Stomach (tissue), 9 donors: ENCODE measurements around the gene RNF6. TPM values are rescaled to one million over a fixed set of nuclear protein-coding genes. Genes with fewer than 3 reads are reported as not detected.
"Not testable (repeated sequence)": the region's sequence is repeated elsewhere in the genome, so short reads cannot be mapped to it uniquely, and the experiment has no call there.

Experiments used
- DNase-seq, 2 donors: peaks; one replicate each; pipeline versions ENCODE4 v3.0.0 to v3.0.0-alpha.2; 2013 to 2019
- H3K27ac ChIP-seq, 5 donors: fragments of 200-600 bp in 4 of 5; sonication (generic) in 4 of 5; one replicate each; pipeline ENCODE4 v1.5.1; 2013 to 2019; ENCODE audit warnings: mild to moderate bottlenecking in 1 of 5, moderate library complexity in 1 of 5
- H3K27me3 ChIP-seq, 3 donors: fragments of 200-600 bp; sonication (generic); one replicate each; pipeline ENCODE4 v1.5.1; 2017 to 2019; ENCODE audit warnings: mixed run types in 1 of 3
- H3K36me3 ChIP-seq, 4 donors: fragments of 200-600 bp; sonication (generic); 1 replicate in 3 of 4; 2 replicates in 1 of 4; pipeline ENCODE4 v1.5.1; 2016 to 2019
- H3K4me1 ChIP-seq, 4 donors: fragments of 200-600 bp; sonication (generic); one replicate each; pipeline ENCODE4 v1.5.1; 2016 to 2019
- H3K4me3 ChIP-seq, 4 donors: fragments of 200-600 bp; sonication (generic) in 3 of 4; one replicate each; pipeline ENCODE4 v1.5.1; 2016 to 2019; ENCODE audit warnings: mild to moderate bottlenecking in 1 of 4
- H3K9me3 ChIP-seq, 4 donors: fragments of 200-600 bp; sonication (generic); one replicate each; pipeline ENCODE4 v1.5.1; 2016 to 2019
- EP300 ChIP-seq: sonication (generic); formaldehyde crosslinking; IDR thresholded peaks from one replicate; pipeline ENCODE4 v1.6.1; 2017; ENCODE audit warnings: antibody characterized with exemption
- POLR2A ChIP-seq, 4 donors: fragments of 450-650 bp; IDR thresholded peaks; one replicate each; pipeline ENCODE4 v1.6.1; 2016; ENCODE audit warnings: antibody characterized with exemption in 4 of 4, control low read depth in 2 of 4, mild to moderate bottlenecking in 1 of 4, moderate library complexity in 1 of 4
- POLR2AphosphoS5 ChIP-seq, 3 donors: sonication (generic); formaldehyde crosslinking; IDR thresholded peaks; one replicate each; pipeline ENCODE4 v1.6.1; 2016; ENCODE audit warnings: antibody characterized with exemption in 3 of 3
- WGBS, 5 donors: extraction: QIAGEN DNeasy Blood & Tissue Kit in 3 of 5; methylation state at CpG; one replicate each; pipeline versions ENCODE4 v1.1.5 to v1.1.7; 2013 to 2018; 5-methylcytosine and 5-hydroxymethylcytosine counted together
- intact Hi-C: fragments of 100-400 bp; cut with DNase I; formaldehyde crosslinking; loops from one replicate; pipeline ENCODE4 v1.15.1; 2023; ENCODE audit warnings: low total_unique reads
- polyA plus RNA-seq, 3 donors: library from polyadenylated mRNA; stranded (reverse); fragments of 200-250 nt; gene quantifications; one replicate each; pipeline ENCODE4 v1.2.3, GENCODE V29; 2013
- total RNA-seq, 5 donors: library from RNA; depleted of rRNA; stranded (reverse); fragments of >200 nt; gene quantifications; one replicate each; pipeline versions ENCODE4 v1.1.0 to v1.2.3, GENCODE V29; 2014 to 2016
- TF ChIP-seq, protein P1 (sequence below), 7 experiments: fragments of 450-650 bp in 4 of 7; fragments of 200-600 bp in 3 of 7; sonication (generic) in 3 of 7; IDR thresholded peaks; one replicate each; pipeline ENCODE4 v1.5.1; 2016 to 2019; ENCODE audit warnings: antibody characterized with exemption in 7 of 7, control low read depth in 2 of 7, mild to moderate bottlenecking in 1 of 7
- donor health status: healthy with polysubstance abuse.
- donor health status: Bipolar disorder and iron deficiency.
- donor health status: healthy.

RNF6 gene
- total and polyA plus RNA-seq, 8 donors, result 5.2 to 27.7 (median 14.1) TPM

DNA sequence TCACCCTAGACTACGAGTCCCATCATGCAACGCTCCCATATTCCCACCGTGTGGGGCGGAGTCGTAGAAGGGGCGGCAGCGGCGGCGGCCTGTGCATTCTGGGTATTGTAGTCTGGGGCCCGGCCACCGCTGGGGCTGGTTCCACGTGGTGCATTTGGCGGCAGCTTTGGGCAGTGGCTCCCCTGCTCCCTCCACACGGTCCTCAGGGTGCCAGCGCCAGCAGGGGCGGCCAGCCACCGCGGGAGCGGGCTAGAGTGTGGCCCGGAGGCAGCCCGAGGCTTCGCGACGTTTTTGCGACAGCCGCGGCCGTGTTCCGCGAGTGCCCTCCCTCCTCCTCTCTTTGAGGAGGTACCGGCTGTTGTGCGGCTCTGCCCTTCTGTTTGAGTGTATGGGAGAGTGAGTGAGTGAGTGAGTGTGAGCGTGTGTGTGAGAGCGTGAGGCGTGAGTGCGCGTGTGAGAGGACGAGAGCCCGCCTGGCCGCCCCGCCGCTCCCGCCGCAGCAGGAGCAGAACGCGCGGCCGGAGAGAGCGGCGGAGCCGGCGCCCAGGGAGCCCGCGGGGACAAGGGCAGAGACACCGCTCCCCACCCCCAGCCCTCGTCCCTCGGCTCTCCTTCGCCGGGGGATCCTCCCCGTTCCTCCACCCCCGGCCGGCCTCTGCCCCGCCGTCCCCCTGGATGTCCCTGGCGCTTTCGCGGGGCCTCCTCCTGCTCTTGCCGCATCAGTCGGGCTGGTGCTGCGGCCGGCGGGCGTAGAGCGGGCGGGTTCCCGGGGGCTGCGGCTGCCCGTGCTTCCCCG is 31.9 kb upstream of the RNF6 start, which contains the start of gene CDK8:
Gene CDK8 (plus strand): TSS at position 343 of the 796 bp plus-strand sequence. CDS start 513 bp downstream, outside the sequence.
- Histone ChIP-seq H3K27me3 (peaks cover 0 to 4% (median 0%) of the 10 kb centered on the region in 3 donors), H3K4me3 (peak within 1 kb of the TSS; percentile 83 to 97 (median 88)), H3K4me1 (peaks cover 8 to 41% (median 25%) of the 10 kb centered on the region in 4 donors), H3K27ac (peak within 1 kb of the TSS; percentile 92 to 100 (median 94)), H3K36me3 (no peaks in the 10 kb centered on the region), H3K9me3 (no peaks in the 10 kb centered on the region)
- peak; percentile 88 to 97 for DNase-seq
- TF ChIP-seq EP300, result no peak
- peak; percentile 63 to 87 (median 79) for TF ChIP-seq POLR2AphosphoS5 (IDR thresholded peaks at IDR 0.05)
- peak in 1 of 4 donors; percentile 45 for TF ChIP-seq POLR2A (IDR thresholded peaks at IDR 0.05)
- TF ChIP-seq, protein P1, sequence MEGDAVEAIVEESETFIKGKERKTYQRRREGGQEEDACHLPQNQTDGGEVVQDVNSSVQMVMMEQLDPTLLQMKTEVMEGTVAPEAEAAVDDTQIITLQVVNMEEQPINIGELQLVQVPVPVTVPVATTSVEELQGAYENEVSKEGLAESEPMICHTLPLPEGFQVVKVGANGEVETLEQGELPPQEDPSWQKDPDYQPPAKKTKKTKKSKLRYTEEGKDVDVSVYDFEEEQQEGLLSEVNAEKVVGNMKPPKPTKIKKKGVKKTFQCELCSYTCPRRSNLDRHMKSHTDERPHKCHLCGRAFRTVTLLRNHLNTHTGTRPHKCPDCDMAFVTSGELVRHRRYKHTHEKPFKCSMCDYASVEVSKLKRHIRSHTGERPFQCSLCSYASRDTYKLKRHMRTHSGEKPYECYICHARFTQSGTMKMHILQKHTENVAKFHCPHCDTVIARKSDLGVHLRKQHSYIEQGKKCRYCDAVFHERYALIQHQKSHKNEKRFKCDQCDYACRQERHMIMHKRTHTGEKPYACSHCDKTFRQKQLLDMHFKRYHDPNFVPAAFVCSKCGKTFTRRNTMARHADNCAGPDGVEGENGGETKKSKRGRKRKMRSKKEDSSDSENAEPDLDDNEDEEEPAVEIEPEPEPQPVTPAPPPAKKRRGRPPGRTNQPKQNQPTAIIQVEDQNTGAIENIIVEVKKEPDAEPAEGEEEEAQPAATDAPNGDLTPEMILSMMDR (IDR thresholded peaks at IDR 0.05), result no peak
- 0% methylated on average over 31 to 79 of the region's 79 CpGs for WGBS, 5 donors
- intact Hi-C loops, result no loop called here

- WGBS, 5 donors, result 32 to 44% (median 39%) methylated on average over 9 of the region's 9 CpGs
- peak overlapping the region; percentile 92 to 100 (median 94) for H3K27ac ChIP-seq
- H3K36me3 ChIP-seq, result no peaks in the 10 kb centered on the region
- peaks cover 8 to 36% (median 24%) of the 10 kb centered on the region in 4 donors for H3K4me1 ChIP-seq
- intact Hi-C loops, result no loop called here
- TF ChIP-seq POLR2A (IDR thresholded peaks at IDR 0.05), result no peak
- no peak for TF ChIP-seq POLR2AphosphoS5 (IDR thresholded peaks at IDR 0.05)
- DNase-seq, result no peak
- H3K9me3 ChIP-seq, result no peaks in the 10 kb centered on the region
- peak overlapping the region; percentile 83 to 97 (median 88) for H3K4me3 ChIP-seq
- peaks cover 0 to 4% (median 0%) of the 10 kb centered on the region in 3 donors for H3K27me3 ChIP-seq
These were observed 31.2 kb upstream of the RNF6 start for GRCh38 chr13:26253262-26253786.

- 72 to 96% (median 88%) methylated on average over 4 of the region's 4 CpGs for WGBS, 5 donors
- H3K27me3 ChIP-seq, DNase-seq, H3K9me3 ChIP-seq, intact Hi-C loops, H3K36me3 ChIP-seq, H3K27ac ChIP-seq, H3K4me3 ChIP-seq: not testable (repeated sequence)
- peaks cover 8 to 27% (median 16%) of the 10 kb centered on the region in 4 donors for H3K4me1 ChIP-seq
These were observed 29.9 kb upstream of the RNF6 start for GRCh38 chr13:26252006-26252405.

DNA sequence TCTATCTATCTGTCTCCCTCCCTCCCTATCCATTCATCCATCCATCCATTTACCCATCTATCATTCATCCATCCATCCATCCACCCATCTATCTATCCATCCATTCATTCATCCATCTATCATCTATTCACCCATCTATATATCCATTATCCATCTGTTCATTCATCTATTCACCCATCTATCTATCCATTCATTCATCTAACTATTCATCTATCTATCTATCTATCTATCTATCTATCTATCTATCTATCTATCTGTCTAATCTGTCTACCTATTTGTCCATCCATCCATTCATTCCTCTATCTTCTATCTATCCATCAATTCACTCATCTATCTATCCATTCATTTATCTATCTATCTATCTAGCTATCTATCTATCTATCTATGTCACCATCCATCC is 27.4 kb upstream of the RNF6 start:
- Histone ChIP-seq H3K36me3 (no peaks in the 10 kb centered on the region), H3K27me3 (peaks cover 0 to 4% (median 0%) of the 10 kb centered on the region in 3 donors), H3K4me1 (peaks cover 0 to 5% (median 0%) of the 10 kb centered on the region in 4 donors), H3K9me3 (no peaks in the 10 kb centered on the region), H3K27ac (no peak overlapping the region), H3K4me3 (no peak overlapping the region)
- DNase-seq, result no peak
- TF ChIP-seq POLR2AphosphoS5 (IDR thresholded peaks at IDR 0.05), result no peak
- TF ChIP-seq EP300, result no peak
- TF ChIP-seq POLR2A (IDR thresholded peaks at IDR 0.05), result no peak
- TF ChIP-seq, protein P1 (IDR thresholded peaks at IDR 0.05), result no peak
- intact Hi-C loops, result no loop called here

GRCh38 chr13:26247608-26248007 is 25.5 kb upstream of the RNF6 start:
- Histone ChIP-seq H3K9me3 (no peaks in the 10 kb centered on the region), H3K4me1 (no peaks in the 10 kb centered on the region), H3K4me3 (no peak overlapping the region), H3K36me3 (no peaks in the 10 kb centered on the region), H3K27me3 (peaks cover 0 to 4% (median 0%) of the 10 kb centered on the region in 3 donors), H3K27ac (no peak overlapping the region)
- DNase-seq, result no peak
- TF ChIP-seq, protein P1 (IDR thresholded peaks at IDR 0.05), result no peak
- TF ChIP-seq EP300 (no peak), POLR2AphosphoS5 (IDR thresholded peaks at IDR 0.05) (no peak), POLR2A (IDR thresholded peaks at IDR 0.05) (no peak)
- WGBS, 5 donors, result 27 to 39% (median 34%) methylated on average over 3 of the region's 3 CpGs
- intact Hi-C loops, result no loop called here
